B cell (primary cell): ENCODE results near the gene DLG2. TPM values are rescaled to one million over a fixed set of nuclear protein-coding genes. Genes with fewer than 3 reads are reported as not detected.
A peak's percentile ranks its signal among the peaks of the same experiment; 100 is the strongest.

Source experiments
- ATAC-seq: fragments of 200-7000 bp; cut with Tn5 transposase; one replicate; pipeline ENCODE4 v1.10.0; 2021; ENCODE audit warnings: low read depth, mild to moderate bottlenecking, moderate number of reproducible peaks, moderate library complexity
- CTCF ChIA-PET: fragments of 350-600 bp; sonication (Branson Sonifier 250); formaldehyde crosslinking; loops from one replicate; lab custom pipeline; 2021; ENCODE audit warnings: antibody characterized with exemption, inconsistent platforms; lab: Charles Lee
- POLR2A ChIA-PET: fragments of 350-600 bp; sonication (Branson Sonifier 250); formaldehyde crosslinking; loops from one replicate; lab custom pipeline; 2021; ENCODE audit warnings: antibody characterized with exemption; lab: Charles Lee
- DNase-seq: peaks from one replicate; pipeline ENCODE4 v3.0.0; 2013
- H2AFZ ChIP-seq: 2 replicates; pipeline ENCODE4 v1.6.1; 2012; ENCODE audit warnings: mild to moderate bottlenecking, low read depth, low read length; ENCODE audit not compliant: insufficient read depth, poor library complexity, severe bottlenecking
- H3K27ac ChIP-seq, 2 donors: 1 replicate in 1 of 2; 2 replicates in 1 of 2; pipeline ENCODE4 v1.5.1; 2012 to 2013; ENCODE audit warnings: low read length in 2 of 2, mild to moderate bottlenecking in 2 of 2, moderate library complexity in 1 of 2
- H3K27me3 ChIP-seq, 4 experiments: fragments of 200-600 bp in 1 of 4; sonication (generic) in 1 of 4; replicated peaks in 1 of 4; 1 replicate in 2 of 4; 2 replicates in 2 of 4; pipeline versions ENCODE4 v1.6.1 to v1.7.0; 2013 to 2016; ENCODE audit warnings: low read length in 3 of 4, mild to moderate bottlenecking in 2 of 4, mixed read lengths in 1 of 4, moderate library complexity in 1 of 4; ENCODE audit not compliant: insufficient read depth in 4 of 4, control insufficient read depth in 3 of 4; ENCODE audit errors: control extremely low read depth in 1 of 4
- H3K36me3 ChIP-seq, 2 experiments: replicated peaks in 1 of 2; 1 replicate in 1 of 2; 2 replicates in 1 of 2; pipeline versions ENCODE4 v1.6.1 to v1.7.1; 2013; ENCODE audit warnings: low read length in 1 of 2; ENCODE audit not compliant: insufficient read depth in 2 of 2, control insufficient read depth in 1 of 2; ENCODE audit errors: control extremely low read depth in 1 of 2, extremely low read depth in 1 of 2
- H3K4me1 ChIP-seq, 2 donors: fragments of 200-600 bp in 1 of 2; sonication (generic) in 1 of 2; 1 replicate in 1 of 2; 2 replicates in 1 of 2; pipeline versions ENCODE4 v1.5.1 to v1.6.1; 2013 to 2017; ENCODE audit warnings: low read length in 2 of 2; ENCODE audit not compliant: control insufficient read depth in 2 of 2, insufficient read depth in 2 of 2
- H3K4me2 ChIP-seq: replicated peaks from 2 replicates; pipeline ENCODE3; 2012; ENCODE audit warnings: mild to moderate bottlenecking, low read depth, low read length; ENCODE audit not compliant: poor library complexity, severe bottlenecking
- H3K4me3 ChIP-seq, 5 experiments: fragments of 200-600 bp in 1 of 5; sonication (generic) in 1 of 5; 1 replicate in 3 of 5; 2 replicates in 2 of 5; pipeline versions ENCODE4 v1.5.1 to v1.7.0; 2011 to 2016; ENCODE audit warnings: low read length in 4 of 5, mild to moderate bottlenecking in 4 of 5, low read depth in 2 of 5, control low read depth in 1 of 5, moderate library complexity in 1 of 5; ENCODE audit not compliant: insufficient read depth in 1 of 5; ENCODE audit errors: control extremely low read depth in 1 of 5, extremely low read depth in 1 of 5
- H3K79me2 ChIP-seq: fragments of 200-600 bp; sonication (generic); one replicate; pipeline ENCODE4 v1.6.0; 2016; ENCODE audit warnings: low read length; ENCODE audit not compliant: control insufficient read depth, insufficient read depth
- H3K9ac ChIP-seq: fragments of 200-600 bp; sonication (generic); 2 replicates; pipeline ENCODE4 v1.6.1; 2017; ENCODE audit warnings: mild to moderate bottlenecking, low read length, moderate library complexity
- H3K9me3 ChIP-seq, 3 donors: one replicate each; pipeline versions ENCODE4 v1.6.1 to v1.7.1; 2013; ENCODE audit warnings: low read length in 2 of 3; ENCODE audit not compliant: control insufficient read depth in 2 of 3, insufficient read depth in 1 of 3; ENCODE audit errors: control extremely low read depth in 1 of 3
- H4K20me1 ChIP-seq: 2 replicates; pipeline ENCODE4 v1.6.0; 2012; ENCODE audit warnings: mild to moderate bottlenecking, low read length; ENCODE audit not compliant: insufficient read depth, control insufficient read depth, poor library complexity, severe bottlenecking
- H3K27ac Mint-ChIP-seq: one replicate; pipeline ENCODE4 v1.8.0; 2021; ENCODE audit warnings: mixed read lengths
- H3K27me3 Mint-ChIP-seq: one replicate; pipeline ENCODE4 v1.8.0; 2021; ENCODE audit warnings: mixed read lengths
- H3K4me1 Mint-ChIP-seq: one replicate; pipeline ENCODE4 v1.8.0; 2021; ENCODE audit warnings: mixed read lengths
- H3K4me3 Mint-ChIP-seq: one replicate; pipeline ENCODE4 v1.8.0; 2021; ENCODE audit warnings: mixed read lengths
- H3K9me3 Mint-ChIP-seq: one replicate; pipeline ENCODE4 v1.8.0; 2022; ENCODE audit warnings: mixed read lengths; ENCODE audit not compliant: insufficient read depth
- EZH2 ChIP-seq: IDR thresholded peaks from 2 replicates; pipeline ENCODE4 v1.6.1; 2012; ENCODE audit warnings: borderline replicate concordance, low read depth, mild to moderate bottlenecking, moderate library complexity, low read length; ENCODE audit not compliant: insufficient read depth, poor library complexity, severe bottlenecking
- WGBS: methylation state at CpG from one replicate; pipeline ENCODE4 v1.1.5; 2013; ENCODE audit warnings: missing lambda C conversion rate; ENCODE audit not compliant: insufficient coverage; 5-methylcytosine and 5-hydroxymethylcytosine counted together
- intact Hi-C: fragments of 100-400 bp; cut with micrococcal nuclease; formaldehyde crosslinking; loops from one replicate; pipeline ENCODE4 v1.10.0; 2022
- polyA plus RNA-seq: library from polyadenylated mRNA; depleted of rRNA; stranded (reverse); fragments of >200 nt; gene quantifications from 2 replicates; pipeline ENCODE4 v1.2.3, GENCODE V29; 2012
- total RNA-seq, 2 donors: library from RNA; stranded (reverse); fragments of 120-200 nt in 1 of 2; gene quantifications; 1 replicate in 1 of 2; 2 replicates in 1 of 2; pipeline versions ENCODE4 v1.2.3 to v1.2.4, GENCODE V29; 2013 to 2022
- TF ChIP-seq, protein P1 (sequence below): fragments of 200-600 bp; IDR thresholded peaks from one replicate; pipeline ENCODE4 v1.8.0; 2022; ENCODE audit warnings: antibody characterized with exemption, mild to moderate bottlenecking

DLG2 gene
- total and polyA plus RNA-seq, 2 donors (not counting 1 experiment from before 2014, with no cell fraction given): 0.54 to 5.4 TPM

DNA sequence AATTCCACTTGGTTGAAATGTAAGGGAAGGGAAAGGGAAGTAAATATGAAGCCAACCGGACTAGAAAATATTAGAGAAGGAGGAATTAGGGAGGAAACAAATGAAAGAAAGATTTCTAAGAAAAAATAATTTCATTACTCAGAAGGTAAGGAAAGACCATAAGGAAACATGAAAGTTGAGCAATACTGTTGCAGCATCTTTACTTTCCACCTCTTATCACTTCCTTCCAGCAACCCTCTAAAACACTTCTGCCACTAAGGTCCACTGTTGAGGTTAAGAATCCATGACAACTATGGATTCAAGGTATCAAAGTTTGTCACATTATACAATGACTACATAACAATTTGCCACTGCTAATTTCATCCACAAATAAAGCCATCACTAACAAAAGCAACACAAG, 308.6 kb downstream of the DLG2 start:
- H3K4me3 Mint-ChIP-seq: no peak overlapping the region
- DNase-seq: no peak
- TF ChIP-seq, protein P1, sequence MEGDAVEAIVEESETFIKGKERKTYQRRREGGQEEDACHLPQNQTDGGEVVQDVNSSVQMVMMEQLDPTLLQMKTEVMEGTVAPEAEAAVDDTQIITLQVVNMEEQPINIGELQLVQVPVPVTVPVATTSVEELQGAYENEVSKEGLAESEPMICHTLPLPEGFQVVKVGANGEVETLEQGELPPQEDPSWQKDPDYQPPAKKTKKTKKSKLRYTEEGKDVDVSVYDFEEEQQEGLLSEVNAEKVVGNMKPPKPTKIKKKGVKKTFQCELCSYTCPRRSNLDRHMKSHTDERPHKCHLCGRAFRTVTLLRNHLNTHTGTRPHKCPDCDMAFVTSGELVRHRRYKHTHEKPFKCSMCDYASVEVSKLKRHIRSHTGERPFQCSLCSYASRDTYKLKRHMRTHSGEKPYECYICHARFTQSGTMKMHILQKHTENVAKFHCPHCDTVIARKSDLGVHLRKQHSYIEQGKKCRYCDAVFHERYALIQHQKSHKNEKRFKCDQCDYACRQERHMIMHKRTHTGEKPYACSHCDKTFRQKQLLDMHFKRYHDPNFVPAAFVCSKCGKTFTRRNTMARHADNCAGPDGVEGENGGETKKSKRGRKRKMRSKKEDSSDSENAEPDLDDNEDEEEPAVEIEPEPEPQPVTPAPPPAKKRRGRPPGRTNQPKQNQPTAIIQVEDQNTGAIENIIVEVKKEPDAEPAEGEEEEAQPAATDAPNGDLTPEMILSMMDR: no peak
- no peak for TF ChIP-seq EZH2
- Histone ChIP-seq H3K36me3 (no peaks in the 10 kb centered on the region), H3K4me1 (peaks cover 35 to 38% of the 10 kb centered on the region in 2 donors), H3K79me2 (no peaks in the 10 kb centered on the region), H3K9ac (no peak overlapping the region), H3K4me2 (no peak overlapping the region), H2AFZ (no peak overlapping the region), H3K27me3 (no peaks in the 10 kb centered on the region), H3K9me3 (no peaks in the 10 kb centered on the region), H3K27ac (no peak overlapping the region), H3K4me3 (no peak overlapping the region), H4K20me1 (no peaks in the 10 kb centered on the region)
- POLR2A ChIA-PET: no interaction called here
- ATAC-seq: no peak
- WGBS: no CpG with 5 or more reads among the region's 1 CpG
- CTCF ChIA-PET: no interaction called here
- H3K9me3 Mint-ChIP-seq: no peaks in the 10 kb centered on the region
- intact Hi-C loops: loop anchor here (10.0 kb wide), 2 partner anchors 234 to 346 kb away; partner anchors contain the start of gene CREBZF
- H3K27me3 Mint-ChIP-seq: no peaks in the 10 kb centered on the region
- H3K27ac Mint-ChIP-seq: no peak overlapping the region
- H3K4me1 Mint-ChIP-seq: peaks cover 46% of the 10 kb centered on the region

DNA sequence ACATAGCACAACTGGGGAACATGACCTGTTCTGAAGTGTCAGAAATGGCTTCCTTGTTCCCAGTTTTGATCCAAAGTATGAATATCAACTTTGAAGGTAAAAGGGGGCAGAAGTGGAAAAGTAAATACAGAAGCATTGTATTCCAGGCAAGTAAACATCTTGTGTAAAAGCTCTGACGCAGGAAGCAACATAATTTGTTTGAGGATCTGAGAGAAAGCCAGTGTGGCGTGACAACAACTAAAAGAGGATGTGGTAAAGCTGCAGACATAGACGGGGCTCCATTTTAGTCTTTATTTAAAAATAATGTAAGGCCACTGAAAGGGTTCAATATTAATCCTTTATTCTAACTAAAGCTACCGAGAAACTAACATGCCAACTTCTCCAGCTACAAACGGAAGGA, 310.2 kb downstream of the DLG2 start:
- Mint-ChIP-seq H3K9me3 (no peaks in the 10 kb centered on the region), H3K27ac (peak overlapping the region; percentile 80), H3K4me3 (peak overlapping the region; percentile 52), H3K4me1 (peaks cover 54% of the 10 kb centered on the region), H3K27me3 (no peaks in the 10 kb centered on the region)
- ChIA-PET CTCF (no interaction called here), POLR2A (no interaction called here)
- intact Hi-C loops: loop anchor here (10.0 kb wide), 2 partner anchors 232 to 348 kb away; partner anchors contain the start of gene CREBZF
- no peaks in the 10 kb centered on the region for H3K9me3 ChIP-seq
- peak; percentile 84 for DNase-seq
- no peaks in the 10 kb centered on the region for H4K20me1 ChIP-seq
- no peak for TF ChIP-seq EZH2
- TF ChIP-seq, protein P1: no peak
- H3K27ac ChIP-seq: peak overlapping the region; percentile 69 to 74
- no peaks in the 10 kb centered on the region for H3K27me3 ChIP-seq
- no peak overlapping the region for H2AFZ ChIP-seq
- peak; percentile 90 for ATAC-seq
- H3K9ac ChIP-seq: peak overlapping the region; percentile 7
- H3K4me1 ChIP-seq: peaks cover 39 to 41% of the 10 kb centered on the region in 2 donors
- no peaks in the 10 kb centered on the region for H3K36me3 ChIP-seq
- H3K79me2 ChIP-seq: no peaks in the 10 kb centered on the region
- WGBS: 0% methylated on average over 1 of the region's 5 CpGs
- peak overlapping the region; percentile 60 for H3K4me2 ChIP-seq
- peak overlapping the region in 2 of 5 experiments; percentile 5 to 29 for H3K4me3 ChIP-seq
